HepG2 (cell line): ENCODE data around the gene TYMP. TPM values are rescaled to one million over a fixed set of nuclear protein-coding genes. Genes with fewer than 3 reads are reported as not detected.

Experiments
- ATM ChIP-seq: fragments of 450-650 bp; IDR thresholded peaks from 2 replicates; pipeline ENCODE4 v1.7.1; 2017; ENCODE audit warnings: mild to moderate bottlenecking, borderline replicate concordance
- FLYWCH1 ChIP-seq: sonication (generic); formaldehyde crosslinking; IDR thresholded peaks from 2 replicates; pipeline ENCODE4 v1.8.1; 2023; ENCODE audit warnings: mild to moderate bottlenecking, missing genetic modification reagents
- PRPF4 ChIP-seq: fragments of 200-400 bp; formaldehyde crosslinking; IDR thresholded peaks from 2 replicates; pipeline ENCODE4 v1.6.1; 2016; ENCODE audit warnings: low read length, low read depth; ENCODE audit not compliant: poor library complexity, severe bottlenecking
- RFXAP ChIP-seq: sonication (generic); formaldehyde crosslinking; IDR thresholded peaks from 2 replicates; pipeline ENCODE4 v1.4.0; 2020; ENCODE audit warnings: missing genetic modification reagents, borderline replicate concordance
- ZFP1 ChIP-seq: IDR thresholded peaks from 2 replicates; pipeline ENCODE4 v1.6.1; 2016
- ZNF446 ChIP-seq: sonication (generic); formaldehyde crosslinking; IDR thresholded peaks from 2 replicates; pipeline ENCODE4 v1.5.0; 2020; ENCODE audit warnings: mild to moderate bottlenecking, missing genetic modification reagents
- ZNF496 ChIP-seq: sonication (generic); formaldehyde crosslinking; IDR thresholded peaks from 2 replicates; pipeline ENCODE4 v1.8.1; 2023; ENCODE audit warnings: mild to moderate bottlenecking, moderate library complexity, missing genetic modification reagents; ENCODE audit not compliant: insufficient replicate concordance
- ZNF709 ChIP-seq: sonication (generic); formaldehyde crosslinking; IDR thresholded peaks from 2 replicates; pipeline ENCODE4 v1.5.0; 2020; ENCODE audit warnings: mild to moderate bottlenecking, missing genetic modification reagents
- polyA plus RNA-seq, 8 experiments: library from polyadenylated mRNA; depleted of rRNA in 3 of 8; stranded (reverse) in 7 of 8; unstranded in 1 of 8; fragments of >200 nt; fragmentation: Illumina TruSeq in 4 of 8; extraction: Trizol in 4 of 8; gene quantifications; 2 replicates each; pipeline versions ENCODE4 v1.2.1 to v1.2.3, GENCODE V29; 2011 to 2016; ENCODE audit warnings: low read depth in 4 of 8, missing spikeins in 1 of 8, mixed read lengths in 1 of 8; ENCODE audit not compliant: insufficient read depth in 1 of 8
- total RNA-seq, 5 experiments: library from RNA; depleted of rRNA; stranded (reverse); fragments of >200 nt; fragmentation: Illumina TruSeq; extraction: Trizol; gene quantifications; 2 replicates each; pipeline ENCODE4 v1.2.3, GENCODE V29; 2016; ENCODE audit warnings: low read depth in 1 of 5
- TF ChIP-seq, protein P1 (sequence below), 2 experiments: fragments of 450-650 bp in 1 of 2; sonication (generic) in 1 of 2; formaldehyde crosslinking in 1 of 2; IDR thresholded peaks; 2 replicates each; pipeline versions ENCODE4 v1.6.1 to v1.8.0; 2016 to 2022; ENCODE audit warnings: antibody characterized with exemption in 1 of 2, mild to moderate bottlenecking in 1 of 2, missing genetic modification reagents in 1 of 2
- TF ChIP-seq, protein P2 (sequence below): sonication (generic); formaldehyde crosslinking; conservative IDR thresholded peaks from 2 replicates; pipeline ENCODE4 v1.4.0; 2020; ENCODE audit warnings: missing genetic modification reagents
- TF ChIP-seq, protein P3 (sequence below): sonication (generic); formaldehyde crosslinking; IDR thresholded peaks from 2 replicates; pipeline ENCODE4 v1.4.0; 2020; ENCODE audit warnings: missing genetic modification reagents

TYMP gene
- total and polyA plus RNA-seq, 2 of the 13 experiments (the other 11 are each of a cell fraction or from before 2014, with no cell fraction given) = 3.9 to 4.3 TPM

DNA sequence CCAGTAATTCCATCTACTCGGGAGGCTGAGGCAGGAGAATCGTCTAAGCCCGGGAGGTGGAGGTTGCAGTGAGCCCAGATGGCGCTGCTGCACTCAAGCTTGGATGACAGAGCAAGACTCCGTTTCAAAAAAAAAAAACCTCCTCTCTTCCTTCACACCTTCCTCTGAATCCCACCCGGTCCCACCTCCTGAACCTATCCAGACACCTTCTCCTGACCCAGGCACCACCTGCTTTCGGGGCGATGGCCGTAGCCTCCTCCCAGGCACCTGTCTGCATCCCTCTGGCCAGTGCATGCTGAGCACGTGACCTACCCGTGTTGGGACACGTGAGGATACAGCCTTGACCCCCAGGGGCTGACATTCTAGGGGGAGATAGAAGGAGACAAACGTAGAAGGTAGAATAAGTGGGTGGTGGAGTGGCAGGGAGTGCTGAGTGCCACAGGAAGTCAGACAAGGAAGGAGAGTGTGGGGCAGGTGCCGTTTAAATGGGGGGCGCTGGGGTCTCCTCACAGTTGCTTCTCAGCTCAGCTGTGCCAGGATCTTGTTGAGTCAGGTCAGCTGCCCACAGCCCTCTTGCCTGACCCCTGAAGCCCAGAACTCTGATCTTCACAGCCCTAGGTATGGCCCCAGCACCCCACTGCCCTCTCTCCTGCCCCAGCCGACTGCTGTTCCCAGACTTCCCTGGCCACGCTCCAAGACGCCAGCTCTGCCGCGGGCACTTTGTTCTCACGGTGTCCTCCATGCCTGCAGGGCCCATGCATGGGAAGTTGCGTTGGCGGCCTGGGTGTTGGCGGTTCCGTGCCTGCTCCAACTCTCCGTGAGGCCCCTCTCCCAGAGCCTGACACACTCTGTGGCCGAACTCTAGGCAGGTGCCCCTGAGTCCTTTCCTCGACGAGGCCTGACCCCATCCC, 44.3 kb downstream of the TYMP start (continued):
- TF ChIP-seq, protein P1, sequence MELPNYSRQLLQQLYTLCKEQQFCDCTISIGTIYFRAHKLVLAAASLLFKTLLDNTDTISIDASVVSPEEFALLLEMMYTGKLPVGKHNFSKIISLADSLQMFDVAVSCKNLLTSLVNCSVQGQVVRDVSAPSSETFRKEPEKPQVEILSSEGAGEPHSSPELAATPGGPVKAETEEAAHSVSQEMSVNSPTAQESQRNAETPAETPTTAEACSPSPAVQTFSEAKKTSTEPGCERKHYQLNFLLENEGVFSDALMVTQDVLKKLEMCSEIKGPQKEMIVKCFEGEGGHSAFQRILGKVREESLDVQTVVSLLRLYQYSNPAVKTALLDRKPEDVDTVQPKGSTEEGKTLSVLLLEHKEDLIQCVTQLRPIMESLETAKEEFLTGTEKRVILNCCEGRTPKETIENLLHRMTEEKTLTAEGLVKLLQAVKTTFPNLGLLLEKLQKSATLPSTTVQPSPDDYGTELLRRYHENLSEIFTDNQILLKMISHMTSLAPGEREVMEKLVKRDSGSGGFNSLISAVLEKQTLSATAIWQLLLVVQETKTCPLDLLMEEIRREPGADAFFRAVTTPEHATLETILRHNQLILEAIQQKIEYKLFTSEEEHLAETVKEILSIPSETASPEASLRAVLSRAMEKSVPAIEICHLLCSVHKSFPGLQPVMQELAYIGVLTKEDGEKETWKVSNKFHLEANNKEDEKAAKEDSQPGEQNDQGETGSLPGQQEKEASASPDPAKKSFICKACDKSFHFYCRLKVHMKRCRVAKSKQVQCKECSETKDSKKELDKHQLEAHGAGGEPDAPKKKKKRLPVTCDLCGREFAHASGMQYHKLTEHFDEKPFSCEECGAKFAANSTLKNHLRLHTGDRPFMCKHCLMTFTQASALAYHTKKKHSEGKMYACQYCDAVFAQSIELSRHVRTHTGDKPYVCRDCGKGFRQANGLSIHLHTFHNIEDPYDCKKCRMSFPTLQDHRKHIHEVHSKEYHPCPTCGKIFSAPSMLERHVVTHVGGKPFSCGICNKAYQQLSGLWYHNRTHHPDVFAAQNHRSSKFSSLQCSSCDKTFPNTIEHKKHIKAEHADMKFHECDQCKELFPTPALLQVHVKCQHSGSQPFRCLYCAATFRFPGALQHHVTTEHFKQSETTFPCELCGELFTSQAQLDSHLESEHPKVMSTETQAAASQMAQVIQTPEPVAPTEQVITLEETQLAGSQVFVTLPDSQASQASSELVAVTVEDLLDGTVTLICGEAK (IDR thresholded peaks at IDR 0.05) = no peak
- TF ChIP-seq, protein P1 (CRISPR knock-in tag; IDR thresholded peaks at IDR 0.05) = no peak
- no peak for TF ChIP-seq ZNF709 (CRISPR knock-in tag)
- no peak for TF ChIP-seq ZNF446 (CRISPR knock-in tag)
- no peak for TF ChIP-seq RFXAP
- TF ChIP-seq, protein P2, sequence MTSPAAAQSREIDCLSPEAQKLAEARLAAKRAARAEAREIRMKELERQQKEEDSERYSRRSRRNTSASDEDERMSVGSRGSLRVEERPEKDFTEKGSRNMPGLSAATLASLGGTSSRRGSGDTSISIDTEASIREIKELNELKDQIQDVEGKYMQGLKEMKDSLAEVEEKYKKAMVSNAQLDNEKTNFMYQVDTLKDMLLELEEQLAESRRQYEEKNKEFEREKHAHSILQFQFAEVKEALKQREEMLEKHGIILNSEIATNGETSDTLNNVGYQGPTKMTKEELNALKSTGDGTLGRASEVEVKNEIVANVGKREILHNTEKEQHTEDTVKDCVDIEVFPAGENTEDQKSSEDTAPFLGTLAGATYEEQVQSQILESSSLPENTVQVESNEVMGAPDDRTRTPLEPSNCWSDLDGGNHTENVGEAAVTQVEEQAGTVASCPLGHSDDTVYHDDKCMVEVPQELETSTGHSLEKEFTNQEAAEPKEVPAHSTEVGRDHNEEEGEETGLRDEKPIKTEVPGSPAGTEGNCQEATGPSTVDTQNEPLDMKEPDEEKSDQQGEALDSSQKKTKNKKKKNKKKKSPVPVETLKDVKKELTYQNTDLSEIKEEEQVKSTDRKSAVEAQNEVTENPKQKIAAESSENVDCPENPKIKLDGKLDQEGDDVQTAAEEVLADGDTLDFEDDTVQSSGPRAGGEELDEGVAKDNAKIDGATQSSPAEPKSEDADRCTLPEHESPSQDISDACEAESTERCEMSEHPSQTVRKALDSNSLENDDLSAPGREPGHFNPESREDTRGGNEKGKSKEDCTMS (CRISPR knock-in tag) = no peak
- TF ChIP-seq, protein P3, sequence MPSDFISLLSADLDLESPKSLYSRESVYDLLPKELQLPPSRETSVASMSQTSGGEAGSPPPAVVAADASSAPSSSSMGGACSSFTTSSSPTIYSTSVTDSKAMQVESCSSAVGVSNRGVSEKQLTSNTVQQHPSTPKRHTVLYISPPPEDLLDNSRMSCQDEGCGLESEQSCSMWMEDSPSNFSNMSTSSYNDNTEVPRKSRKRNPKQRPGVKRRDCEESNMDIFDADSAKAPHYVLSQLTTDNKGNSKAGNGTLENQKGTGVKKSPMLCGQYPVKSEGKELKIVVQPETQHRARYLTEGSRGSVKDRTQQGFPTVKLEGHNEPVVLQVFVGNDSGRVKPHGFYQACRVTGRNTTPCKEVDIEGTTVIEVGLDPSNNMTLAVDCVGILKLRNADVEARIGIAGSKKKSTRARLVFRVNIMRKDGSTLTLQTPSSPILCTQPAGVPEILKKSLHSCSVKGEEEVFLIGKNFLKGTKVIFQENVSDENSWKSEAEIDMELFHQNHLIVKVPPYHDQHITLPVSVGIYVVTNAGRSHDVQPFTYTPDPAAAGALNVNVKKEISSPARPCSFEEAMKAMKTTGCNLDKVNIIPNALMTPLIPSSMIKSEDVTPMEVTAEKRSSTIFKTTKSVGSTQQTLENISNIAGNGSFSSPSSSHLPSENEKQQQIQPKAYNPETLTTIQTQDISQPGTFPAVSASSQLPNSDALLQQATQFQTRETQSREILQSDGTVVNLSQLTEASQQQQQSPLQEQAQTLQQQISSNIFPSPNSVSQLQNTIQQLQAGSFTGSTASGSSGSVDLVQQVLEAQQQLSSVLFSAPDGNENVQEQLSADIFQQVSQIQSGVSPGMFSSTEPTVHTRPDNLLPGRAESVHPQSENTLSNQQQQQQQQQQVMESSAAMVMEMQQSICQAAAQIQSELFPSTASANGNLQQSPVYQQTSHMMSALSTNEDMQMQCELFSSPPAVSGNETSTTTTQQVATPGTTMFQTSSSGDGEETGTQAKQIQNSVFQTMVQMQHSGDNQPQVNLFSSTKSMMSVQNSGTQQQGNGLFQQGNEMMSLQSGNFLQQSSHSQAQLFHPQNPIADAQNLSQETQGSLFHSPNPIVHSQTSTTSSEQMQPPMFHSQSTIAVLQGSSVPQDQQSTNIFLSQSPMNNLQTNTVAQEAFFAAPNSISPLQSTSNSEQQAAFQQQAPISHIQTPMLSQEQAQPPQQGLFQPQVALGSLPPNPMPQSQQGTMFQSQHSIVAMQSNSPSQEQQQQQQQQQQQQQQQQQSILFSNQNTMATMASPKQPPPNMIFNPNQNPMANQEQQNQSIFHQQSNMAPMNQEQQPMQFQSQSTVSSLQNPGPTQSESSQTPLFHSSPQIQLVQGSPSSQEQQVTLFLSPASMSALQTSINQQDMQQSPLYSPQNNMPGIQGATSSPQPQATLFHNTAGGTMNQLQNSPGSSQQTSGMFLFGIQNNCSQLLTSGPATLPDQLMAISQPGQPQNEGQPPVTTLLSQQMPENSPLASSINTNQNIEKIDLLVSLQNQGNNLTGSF = no peak
- no peak for TF ChIP-seq ZNF496
- no peak for TF ChIP-seq ATM
- no peak for TF ChIP-seq ZFP1 (CRISPR knock-in tag)
- no peak for TF ChIP-seq FLYWCH1 (CRISPR knock-in tag)
- no peak for TF ChIP-seq PRPF4
